NCI-H748 (cell line): Measurements from ENCODE around the gene PRDM7.

Source experiments
- DNase-seq: peaks from one replicate; lab custom pipeline; 2025; ENCODE audit not compliant: unreplicated experiment; lab: John Stamatoyannopoulos, UW

The PRDM7 gene

GRCh38 chr16:90037276-90037675 lies 39.9 kb downstream of the PRDM7 start:
- DNase-seq = no peak

- no peak for DNase-seq
Measured at GRCh38 chr16:90035902-90036301, 41.2 kb downstream of the PRDM7 start.

- no peak for DNase-seq
Measured at GRCh38 chr16:90034504-90034903, 42.6 kb downstream of the PRDM7 start.

- no peak for DNase-seq
Measured at GRCh38 chr16:90033387-90033786, 43.7 kb downstream of the PRDM7 start.

- no peak for DNase-seq
Measured at GRCh38 chr16:90032674-90033331, 44.3 kb downstream of the PRDM7 start.

- no peak for DNase-seq
Measured at GRCh38 chr16:90031931-90032673, 45.0 kb downstream of the PRDM7 start.

- no peak for DNase-seq
Measured at GRCh38 chr16:90031186-90031930, 45.8 kb downstream of the PRDM7 start.

- no peak for DNase-seq
Measured at GRCh38 chr16:90028985-90029384, 48.1 kb downstream of the PRDM7 start.

- DNase-seq = no peak
Measured at GRCh38 chr16:90027611-90028010, 49.5 kb downstream of the PRDM7 start.

- DNase-seq = no peak
Measured at GRCh38 chr16:90026135-90026534, 51.0 kb downstream of the PRDM7 start.

GRCh38 chr16:90023078-90023447 lies 54.1 kb downstream of the PRDM7 start:
- no peak for DNase-seq

GRCh38 chr16:90022209-90023077 lies 54.7 kb downstream of the PRDM7 start:
- peak; percentile 92 for DNase-seq

GRCh38 chr16:90020838-90021382 lies 56.2 kb downstream of the PRDM7 start:
- peak; percentile 47 for DNase-seq

GRCh38 chr16:90020260-90020837 lies 56.8 kb downstream of the PRDM7 start:
- DNase-seq = no peak

- DNase-seq = peak; percentile 84
Measured at GRCh38 chr16:90019543-90020259, 57.4 kb downstream of the PRDM7 start.

GRCh38 chr16:90018652-90019542 lies 58.2 kb downstream of the PRDM7 start, which contains the start of gene DBNDD1:
DBNDD1 (minus strand) TSS chr16:90019456; CDS start chr16:90019341, 115 bp downstream.
- peak; percentile 41 for DNase-seq

GRCh38 chr16:90018297-90018651 lies 58.9 kb downstream of the PRDM7 start:
- DNase-seq = peak; percentile 41

GRCh38 chr16:90016339-90016950 lies 60.7 kb downstream of the PRDM7 start:
- DNase-seq = no peak
